Right ventricle myocardium inferior (tissue), 1 donor: ENCODE results near the gene ERICH6. TPM values are rescaled to one million over a fixed set of nuclear protein-coding genes. Genes with fewer than 3 reads are reported as not detected.
A peak's percentile ranks its signal among the peaks of the same experiment; 100 is the strongest.

Source experiments
- ATAC-seq: fragments of 200-7000 bp; cut with Tn5 transposase; one replicate; pipeline ENCODE4 v1.9.1; 2020; ENCODE audit warnings: mild to moderate bottlenecking, moderate library complexity
- DNase-seq: peaks from one replicate; pipeline ENCODE4 v3.0.0; 2021; ENCODE audit errors: missing footprints
- intact Hi-C: fragments of 100-400 bp; cut with DNase I; formaldehyde crosslinking; loops from one replicate; pipeline ENCODE4 v1.11.0; 2022
- total RNA-seq: library from RNA; stranded (reverse); fragmentation: NEBNext Ultra II Directional; extraction: Animal tissue kit (Norgen Biotek cat#: 25700); gene quantifications from one replicate; pipeline ENCODE4 v1.2.1, GENCODE V29; 2021
- donor health status: DM: no; HTN: yes; CAD: no; lungs with severe emphysema.

The ERICH6 gene
- total RNA-seq, 1 donor from 2014 or later = not detected

- intact Hi-C loops = no loop called here
- ATAC-seq (no peak), DNase-seq (no peak)
These were observed 4.6 kb downstream of the ERICH6 start for GRCh38 chr3:150699068-150699639.

- intact Hi-C loops = no loop called here
- ATAC-seq (no peak), DNase-seq (no peak)
These were observed 6.1 kb downstream of the ERICH6 start for GRCh38 chr3:150697646-150698045.

GRCh38 chr3:150691414-150692040, 12.2 kb downstream of the ERICH6 start:
- ATAC-seq (no peak), DNase-seq (no peak)
- intact Hi-C loops = no loop called here

GRCh38 chr3:150687613-150688012, 16.1 kb downstream of the ERICH6 start:
- no peak for ATAC-seq
- intact Hi-C loops = no loop called here

GRCh38 chr3:150682824-150683223, 20.9 kb downstream of the ERICH6 start:
- intact Hi-C loops = no loop called here
- DNase-seq (no peak), ATAC-seq (no peak)

More at GRCh38 chr3:150687613-150688012, 16.1 kb downstream of the ERICH6 start:
- no peak for DNase-seq

GRCh38 chr3:150682279-150682678, 21.4 kb downstream of the ERICH6 start:
- intact Hi-C loops = no loop called here
- ATAC-seq (no peak), DNase-seq (no peak)

- ATAC-seq = no peak
- intact Hi-C loops = no loop called here
These were observed 22.7 kb downstream of the ERICH6 start for GRCh38 chr3:150681057-150681456.

GRCh38 chr3:150680562-150680961, 23.2 kb downstream of the ERICH6 start:
- ATAC-seq = no peak
- intact Hi-C loops = no loop called here
- DNase-seq = no peak

More at GRCh38 chr3:150681057-150681456, 22.7 kb downstream of the ERICH6 start:
- DNase-seq = no peak

- ATAC-seq = no peak
- no peak for DNase-seq
- intact Hi-C loops = no loop called here
These were observed 28.1 kb downstream of the ERICH6 start for GRCh38 chr3:150675587-150675986.

- intact Hi-C loops = no loop called here
- no peak for ATAC-seq
- no peak for DNase-seq
These were observed 29.8 kb downstream of the ERICH6 start for GRCh38 chr3:150673966-150674365.

- no peak for ATAC-seq
- no peak for DNase-seq
- intact Hi-C loops = no loop called here
These were observed 37.6 kb downstream of the ERICH6 start for GRCh38 chr3:150666167-150666566.

GRCh38 chr3:150663461-150663860, 40.3 kb downstream of the ERICH6 start:
- intact Hi-C loops = no loop called here
- ATAC-seq (no peak), DNase-seq (no peak)

- DNase-seq (no peak), ATAC-seq (no peak)
- intact Hi-C loops = no loop called here
These were observed 41.1 kb downstream of the ERICH6 start for GRCh38 chr3:150662410-150663200.

GRCh38 chr3:150656316-150656715, 47.4 kb downstream of the ERICH6 start:
- no peak for ATAC-seq
- DNase-seq = no peak
- intact Hi-C loops = no loop called here

GRCh38 chr3:150653110-150653561, 50.6 kb downstream of the ERICH6 start:
- DNase-seq = no peak
- intact Hi-C loops = no loop called here
- no peak for ATAC-seq

GRCh38 chr3:150640256-150640655, 63.5 kb downstream of the ERICH6 start:
- ATAC-seq = no peak
- intact Hi-C loops = no loop called here
- no peak for DNase-seq

- intact Hi-C loops = no loop called here
- DNase-seq = no peak
- ATAC-seq = no peak
These were observed 64.5 kb downstream of the ERICH6 start for GRCh38 chr3:150639262-150639661.

- DNase-seq (no peak), ATAC-seq (no peak)
- intact Hi-C loops = no loop called here
These were observed 67.5 kb downstream of the ERICH6 start for GRCh38 chr3:150636258-150636657.

- ATAC-seq (no peak), DNase-seq (no peak)
- intact Hi-C loops = no loop called here
These were observed 68.2 kb downstream of the ERICH6 start for GRCh38 chr3:150635526-150635925.

- no peak for ATAC-seq
- intact Hi-C loops = no loop called here
- DNase-seq = peak; percentile 59
These were observed 68.6 kb downstream of the ERICH6 start for GRCh38 chr3:150635076-150635475.
